C4-2B (cell line): ENCODE data around the gene LANCL3.

Experiments
- CTCF ChIP-seq: fragments of 450-650 bp; conservative IDR thresholded peaks from 2 replicates; pipeline ENCODE4 v1.5.1; 2017; ENCODE audit warnings: mild to moderate bottlenecking
- ZFX ChIP-seq: fragments of 450-650 bp; IDR thresholded peaks from 2 replicates; pipeline ENCODE4 v1.6.1; 2017

GRCh38 chrX:37714479-37714878 lies 143.0 kb downstream of the LANCL3 start:
- TF ChIP-seq CTCF (no peak), ZFX (no peak)
